Measurements from ENCODE around the gene SLC25A52. TPM values are rescaled to one million over a fixed set of nuclear protein-coding genes. Genes with fewer than 3 reads are reported as not detected.

Gene SLC25A52
- total RNA-seq, 3 donors from 2014 or later = not detected

DNA sequence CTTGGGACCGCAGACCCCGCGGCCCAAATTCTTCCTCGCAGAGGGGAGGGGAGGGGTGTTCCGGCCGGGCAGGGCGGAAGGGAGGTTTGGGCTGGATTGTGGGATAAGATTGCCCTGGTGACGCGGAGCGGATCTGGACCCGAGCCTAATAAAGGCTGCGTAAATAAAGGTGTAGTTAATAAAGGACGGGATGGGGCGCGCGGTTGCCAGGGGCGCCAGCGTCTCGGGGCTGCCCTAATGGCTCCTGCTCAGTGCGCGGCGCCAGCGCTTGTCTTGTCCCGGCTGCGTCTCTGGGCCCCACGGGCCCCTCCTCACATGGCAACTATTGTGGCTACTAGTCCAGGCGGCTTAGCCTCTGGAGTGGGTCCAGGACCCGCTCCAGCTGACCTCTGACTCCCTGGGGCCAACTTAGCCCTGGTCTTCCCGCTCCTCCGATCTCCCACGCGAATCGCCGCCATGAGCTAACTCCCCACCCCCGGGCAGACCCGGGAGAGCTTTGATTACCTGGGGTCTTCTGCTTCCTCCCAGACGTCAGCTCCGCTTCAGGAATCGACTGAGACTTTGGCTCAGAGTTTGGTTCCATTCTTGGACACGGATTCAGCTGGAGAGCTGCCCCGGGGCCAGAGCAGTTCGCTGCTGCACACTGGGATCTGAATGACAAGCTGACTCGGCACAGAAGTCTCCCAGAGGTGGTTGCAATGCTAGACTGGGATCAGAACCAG is 36.5 kb downstream of the SLC25A52 start:
- H3K4me1 ChIP-seq (ENCODE audit: low read depth) = peaks cover 5% of the 10 kb centered on the region
- no peak overlapping the region for H3K4me3 ChIP-seq
- H3K9me3 ChIP-seq = peaks cover 6% of the 10 kb centered on the region
- intact Hi-C loops (cut with DNase I, micrococcal nuclease) = loop anchor here (5.0 to 10.0 kb wide), 2 partner anchors 167 to 169 kb away; no protein-coding TSS in a partner anchor
- peak; percentile 56 for ATAC-seq
- peak in 2 of 3 donors; percentile 19 to 33 for DNase-seq
- TF ChIP-seq, protein P1, sequence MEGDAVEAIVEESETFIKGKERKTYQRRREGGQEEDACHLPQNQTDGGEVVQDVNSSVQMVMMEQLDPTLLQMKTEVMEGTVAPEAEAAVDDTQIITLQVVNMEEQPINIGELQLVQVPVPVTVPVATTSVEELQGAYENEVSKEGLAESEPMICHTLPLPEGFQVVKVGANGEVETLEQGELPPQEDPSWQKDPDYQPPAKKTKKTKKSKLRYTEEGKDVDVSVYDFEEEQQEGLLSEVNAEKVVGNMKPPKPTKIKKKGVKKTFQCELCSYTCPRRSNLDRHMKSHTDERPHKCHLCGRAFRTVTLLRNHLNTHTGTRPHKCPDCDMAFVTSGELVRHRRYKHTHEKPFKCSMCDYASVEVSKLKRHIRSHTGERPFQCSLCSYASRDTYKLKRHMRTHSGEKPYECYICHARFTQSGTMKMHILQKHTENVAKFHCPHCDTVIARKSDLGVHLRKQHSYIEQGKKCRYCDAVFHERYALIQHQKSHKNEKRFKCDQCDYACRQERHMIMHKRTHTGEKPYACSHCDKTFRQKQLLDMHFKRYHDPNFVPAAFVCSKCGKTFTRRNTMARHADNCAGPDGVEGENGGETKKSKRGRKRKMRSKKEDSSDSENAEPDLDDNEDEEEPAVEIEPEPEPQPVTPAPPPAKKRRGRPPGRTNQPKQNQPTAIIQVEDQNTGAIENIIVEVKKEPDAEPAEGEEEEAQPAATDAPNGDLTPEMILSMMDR (IDR thresholded peaks at IDR 0.05) = no peak
- no peaks in the 10 kb centered on the region for H3K36me3 ChIP-seq (ENCODE audit: low read depth)

DNA sequence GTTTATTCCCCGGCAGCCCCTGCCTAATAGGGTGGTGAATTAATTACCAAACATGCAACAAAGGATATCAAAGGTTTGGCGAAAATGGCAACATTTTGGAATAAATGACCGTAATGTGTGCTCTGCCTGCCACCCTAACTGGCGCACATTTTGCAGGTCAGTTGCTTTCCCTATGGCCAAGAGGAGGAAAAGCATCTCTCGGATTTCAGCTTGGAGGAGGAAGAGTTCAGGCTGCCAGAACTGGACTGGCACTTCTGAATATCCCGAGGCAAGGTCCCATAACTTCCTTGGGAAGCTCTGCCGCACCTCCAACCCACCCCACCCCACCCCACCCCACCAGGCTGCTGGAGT is 37.1 kb downstream of the SLC25A52 start:
- Histone ChIP-seq H3K4me3 (no peak overlapping the region), H3K4me1 (ENCODE audit: low read depth) (peaks cover 5% of the 10 kb centered on the region), H3K36me3 (ENCODE audit: low read depth) (no peaks in the 10 kb centered on the region), H3K9me3 (peaks cover 11% of the 10 kb centered on the region)
- TF ChIP-seq, protein P1 (IDR thresholded peaks at IDR 0.05) = no peak
- ATAC-seq (peak; percentile 8), DNase-seq (no peak)
- intact Hi-C loops (cut with DNase I, micrococcal nuclease) = loop anchor here (5.0 to 10.0 kb wide), 2 partner anchors 166 to 169 kb away; no protein-coding TSS in a partner anchor

DNA sequence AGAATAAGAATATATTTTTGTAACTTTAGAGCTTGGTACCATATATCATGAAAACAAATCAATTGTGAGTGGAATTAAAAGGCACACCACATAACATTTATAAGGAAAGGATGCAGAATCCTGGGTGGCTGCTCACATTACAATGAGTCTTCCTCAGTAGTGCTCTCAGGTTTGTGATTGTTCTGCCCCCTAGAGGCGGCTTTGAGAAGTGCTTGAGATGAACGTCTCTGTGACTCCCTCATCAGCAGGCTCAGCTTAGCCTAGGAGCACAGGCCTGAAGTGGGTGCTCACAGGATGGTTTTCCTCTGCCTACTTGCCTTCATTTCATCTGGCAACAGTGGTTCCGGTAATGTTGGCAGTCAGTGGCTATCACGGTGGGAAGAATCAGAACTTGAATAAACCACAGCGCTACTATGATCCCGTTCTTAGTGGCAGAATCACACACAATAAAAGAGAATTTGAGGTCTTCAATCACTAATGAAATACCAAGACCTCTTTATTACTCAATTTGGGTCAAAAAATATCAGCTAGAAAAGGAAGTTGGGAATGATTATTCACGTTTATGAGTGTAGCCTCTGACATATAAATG is 38.2 kb downstream of the SLC25A52 start:
- peaks cover 5% of the 10 kb centered on the region for H3K4me1 ChIP-seq (ENCODE audit: low read depth)
- peak; percentile 94 for ATAC-seq
- DNase-seq = peak in 2 of 3 donors; percentile 79 to 94
- H3K4me3 ChIP-seq = no peak overlapping the region
- intact Hi-C loops (cut with DNase I, micrococcal nuclease) = loop anchor here (5.0 to 10.0 kb wide), 2 partner anchors 165 to 168 kb away; no protein-coding TSS in a partner anchor
- H3K9me3 ChIP-seq = peaks cover 11% of the 10 kb centered on the region
- TF ChIP-seq, protein P1 (IDR thresholded peaks at IDR 0.05) = peak; percentile 73
- H3K36me3 ChIP-seq (ENCODE audit: low read depth) = no peaks in the 10 kb centered on the region

DNA sequence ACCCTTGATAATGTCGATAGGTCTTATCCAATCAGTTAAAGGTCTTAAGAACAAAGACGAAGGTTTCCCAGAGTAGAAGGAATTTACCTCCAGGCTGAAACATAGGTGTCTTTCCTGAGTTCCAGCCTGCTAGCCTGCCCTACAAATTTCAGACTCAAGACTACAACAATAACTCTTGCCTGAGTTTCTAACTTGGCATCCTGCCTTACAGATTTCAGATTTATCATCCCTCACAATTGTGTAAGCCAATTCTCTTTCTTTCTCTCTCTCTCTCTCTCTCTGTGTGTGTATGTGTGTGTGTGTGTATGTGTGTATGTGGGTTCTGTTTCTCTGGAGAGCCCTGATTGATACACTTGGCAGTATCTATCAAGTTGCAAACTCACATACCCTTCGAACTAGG is 39.1 kb downstream of the SLC25A52 start:
- Histone ChIP-seq H3K4me3 (no peak overlapping the region), H3K4me1 (ENCODE audit: low read depth) (peaks cover 5% of the 10 kb centered on the region), H3K9me3 (peaks cover 11% of the 10 kb centered on the region), H3K36me3 (ENCODE audit: low read depth) (no peaks in the 10 kb centered on the region)
- no peak for DNase-seq
- TF ChIP-seq, protein P1 (IDR thresholded peaks at IDR 0.05) = no peak
- intact Hi-C loops (cut with DNase I, micrococcal nuclease) = loop anchor here (5.0 to 10.0 kb wide), 2 partner anchors 164 to 167 kb away; no protein-coding TSS in a partner anchor
- no peak for ATAC-seq

DNA sequence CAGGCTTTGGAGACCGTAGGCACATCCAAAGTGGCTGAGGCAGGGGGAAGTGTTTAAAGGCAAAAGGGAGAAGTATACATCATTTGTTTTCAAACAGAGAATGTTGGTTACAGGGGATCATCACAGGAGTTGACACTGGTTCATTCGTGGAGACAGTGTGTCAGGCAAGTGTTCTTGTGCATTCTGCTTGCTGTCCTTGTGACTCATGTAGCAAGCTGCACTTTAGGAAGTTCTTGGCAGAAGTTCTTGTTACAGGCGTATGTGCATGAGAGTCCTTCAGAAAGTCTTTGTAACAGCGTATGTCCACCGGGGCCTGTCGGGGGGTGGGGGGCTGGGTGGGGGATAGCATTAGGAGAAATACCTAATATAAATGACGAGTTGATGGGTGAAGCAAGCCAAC is 39.8 kb downstream of the SLC25A52 start:
- TF ChIP-seq, protein P1 (IDR thresholded peaks at IDR 0.05) = no peak
- ATAC-seq (no peak), DNase-seq (no peak)
- Histone ChIP-seq H3K36me3 (ENCODE audit: low read depth) (no peaks in the 10 kb centered on the region), H3K9me3 (peaks cover 11% of the 10 kb centered on the region), H3K4me3 (no peak overlapping the region), H3K4me1 (ENCODE audit: low read depth) (peaks cover 5% of the 10 kb centered on the region)
- intact Hi-C loops (cut with DNase I, micrococcal nuclease) = loop anchor here (5.0 to 10.0 kb wide), 2 partner anchors 164 to 166 kb away; no protein-coding TSS in a partner anchor

All from mucosa of descending colon (tissue), 3 donors.